Inflammatory macrophage treated with lipopolysaccharide for 4 hours (primary cell): ENCODE measurements around the gene PLEKHD1.
"Not testable (repeated sequence)": the region's sequence is repeated elsewhere in the genome, so short reads cannot be mapped to it uniquely, and the experiment has no call there.

ENCODE experiments used
- DNase-seq: peaks from one replicate; pipeline ENCODE4 v3.0.0-alpha.2; 2020

Gene PLEKHD1

GRCh38 chr14:69483765-69484443 lies 624 bp upstream of the PLEKHD1 start:
- DNase-seq, result no peak

GRCh38 chr14:69485315-69485660 lies 760 bp downstream of the PLEKHD1 start:
- DNase-seq, result no peak

GRCh38 chr14:69485701-69486100 lies 1.2 kb downstream of the PLEKHD1 start:
- no peak for DNase-seq

- DNase-seq, result no peak
Measured at GRCh38 chr14:69487226-69487625, 2.7 kb downstream of the PLEKHD1 start.

- DNase-seq, result no peak
Measured at GRCh38 chr14:69487771-69488170, 3.2 kb downstream of the PLEKHD1 start.

GRCh38 chr14:69489495-69489894 lies 5.0 kb downstream of the PLEKHD1 start:
- no peak for DNase-seq

GRCh38 chr14:69490219-69490918 lies 5.8 kb downstream of the PLEKHD1 start:
- no peak for DNase-seq

- DNase-seq, result no peak
Measured at GRCh38 chr14:69491193-69491592, 6.7 kb downstream of the PLEKHD1 start.

GRCh38 chr14:69493038-69493437 lies 8.5 kb downstream of the PLEKHD1 start:
- DNase-seq, result no peak

- DNase-seq, result no peak
Measured at GRCh38 chr14:69493791-69494190, 9.3 kb downstream of the PLEKHD1 start.

- DNase-seq, result no peak
Measured at GRCh38 chr14:69495341-69495921, 10.9 kb downstream of the PLEKHD1 start.

GRCh38 chr14:69497866-69498265 lies 13.3 kb downstream of the PLEKHD1 start:
- not testable (repeated sequence) for DNase-seq

- DNase-seq, result not testable (repeated sequence)
Measured at GRCh38 chr14:69498286-69498685, 13.8 kb downstream of the PLEKHD1 start.

- DNase-seq, result no peak
Measured at GRCh38 chr14:69499436-69499835, 14.9 kb downstream of the PLEKHD1 start.

GRCh38 chr14:69500096-69500495 lies 15.6 kb downstream of the PLEKHD1 start:
- DNase-seq, result no peak

- DNase-seq, result no peak
Measured at GRCh38 chr14:69500736-69501135, 16.2 kb downstream of the PLEKHD1 start.

- DNase-seq, result no peak
Measured at GRCh38 chr14:69501423-69501838, 16.9 kb downstream of the PLEKHD1 start.

GRCh38 chr14:69504775-69505174 lies 20.2 kb downstream of the PLEKHD1 start:
- no peak for DNase-seq

GRCh38 chr14:69505338-69506240 lies 21.1 kb downstream of the PLEKHD1 start:
- DNase-seq, result no peak

GRCh38 chr14:69506241-69506595 lies 21.7 kb downstream of the PLEKHD1 start:
- DNase-seq, result no peak

- no peak for DNase-seq
Measured at GRCh38 chr14:69518289-69519101, 34.0 kb downstream of the PLEKHD1 start.
